Measurements from ENCODE around the gene CYP26C1. TPM values are rescaled to one million over a fixed set of nuclear protein-coding genes. Genes with fewer than 3 reads are reported as not detected.
A peak's percentile ranks its signal among the peaks of the same experiment; 100 is the strongest.

CYP26C1 gene
- total RNA-seq, 4 donors from 2014 or later, result under 0.01 to 0.39 (median under 0.01) TPM; not detected in 1

DNA sequence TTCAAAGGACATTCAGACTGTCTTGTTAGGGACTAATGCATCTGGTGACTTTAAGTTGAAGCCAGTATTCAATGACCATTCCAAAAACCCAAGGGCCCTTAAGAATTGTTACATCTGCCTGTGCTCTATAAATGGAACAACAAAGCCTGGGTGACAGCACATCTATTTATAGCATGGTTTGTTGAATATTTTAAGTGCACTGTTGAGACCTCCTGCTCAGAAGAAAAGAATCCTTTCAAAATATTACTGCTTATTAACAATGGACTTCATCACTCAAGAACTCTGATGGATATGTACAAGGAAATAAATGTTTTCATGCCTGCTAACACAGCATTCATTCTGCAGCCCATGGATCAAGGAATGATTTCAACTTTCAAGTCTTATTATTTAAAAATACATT, 33.1 kb upstream of the CYP26C1 start:
- DNase-seq (ENCODE audit: extremely low spot score), result no peak
- peaks cover 0 to 19% (median 11%) of the 10 kb centered on the region in 4 donors for H3K4me1 ChIP-seq
- intact Hi-C loops (cut with DNase I), result no loop called here
- H3K27ac ChIP-seq (replicated peaks in 1 of 4), result no peak overlapping the region
- no peaks in the 10 kb centered on the region for H3K27me3 ChIP-seq
- no peak overlapping the region for H3K4me3 ChIP-seq
- peaks cover 0 to 8% (median 3%) of the 10 kb centered on the region in 4 donors for H3K9me3 ChIP-seq
- TF ChIP-seq POLR2A (IDR thresholded peaks at IDR 0.05; ENCODE audit: low read depth), result no peak
- no peak for TF ChIP-seq POLR2AphosphoS5 (IDR thresholded peaks at IDR 0.05)
- peaks cover 0 to 30% (median 7%) of the 10 kb centered on the region in 4 donors for H3K36me3 ChIP-seq

GRCh38 chr10:93028883-93029282, 31.7 kb upstream of the CYP26C1 start:
- WGBS, result 95% methylated on average over 2 of the region's 2 CpGs
- Histone ChIP-seq H3K27ac (replicated peaks in 1 of 4) (no peak overlapping the region), H3K4me1 (peaks cover 0 to 26% (median 11%) of the 10 kb centered on the region in 4 donors), H3K4me3 (no peak overlapping the region), H3K9me3 (peaks cover 0 to 8% (median 3%) of the 10 kb centered on the region in 4 donors), H3K27me3 (no peaks in the 10 kb centered on the region), H3K36me3 (peaks cover 0 to 30% (median 7%) of the 10 kb centered on the region in 4 donors)
- no peak for TF ChIP-seq POLR2A (IDR thresholded peaks at IDR 0.05; ENCODE audit: low read depth)
- TF ChIP-seq CTCF (IDR thresholded peaks at IDR 0.05), result no peak
- TF ChIP-seq POLR2AphosphoS5 (IDR thresholded peaks at IDR 0.05), result no peak
- no peak for TF ChIP-seq EP300 (IDR thresholded peaks at IDR 0.05)
- intact Hi-C loops (cut with DNase I), result no loop called here
- DNase-seq (ENCODE audit: extremely low spot score), result no peak

DNA sequence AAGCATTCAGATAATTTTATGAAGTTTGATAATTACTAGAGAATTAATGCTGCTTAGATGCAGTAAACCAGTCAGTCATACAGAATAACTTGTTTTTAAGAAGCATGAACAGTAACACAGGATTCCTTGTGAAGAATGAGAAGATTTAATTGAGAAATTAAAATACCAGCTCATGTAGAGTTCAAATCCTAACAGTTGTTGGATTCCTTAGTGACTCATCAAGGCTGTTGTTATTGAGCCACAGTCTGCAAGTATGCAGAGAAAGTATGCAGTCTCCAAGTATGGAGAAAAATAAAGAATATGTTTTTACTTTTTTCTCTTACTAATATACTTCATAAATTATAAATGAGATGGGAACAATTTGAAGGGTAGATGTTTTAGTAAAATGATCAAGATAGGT, 30.2 kb upstream of the CYP26C1 start:
- H3K4me1 ChIP-seq, result peaks cover 0 to 36% (median 16%) of the 10 kb centered on the region in 4 donors
- H3K4me3 ChIP-seq, result no peak overlapping the region
- intact Hi-C loops (cut with DNase I), result no loop called here
- no peak for DNase-seq (ENCODE audit: extremely low spot score)
- peaks cover 0 to 8% (median 3%) of the 10 kb centered on the region in 4 donors for H3K9me3 ChIP-seq
- H3K36me3 ChIP-seq, result peaks cover 0 to 19% (median 5%) of the 10 kb centered on the region in 4 donors
- TF ChIP-seq CTCF (IDR thresholded peaks at IDR 0.05), result no peak
- TF ChIP-seq POLR2AphosphoS5 (IDR thresholded peaks at IDR 0.05), result no peak
- TF ChIP-seq EP300 (IDR thresholded peaks at IDR 0.05), result no peak
- no peak for TF ChIP-seq POLR2A (IDR thresholded peaks at IDR 0.05; ENCODE audit: low read depth)
- H3K27me3 ChIP-seq, result no peaks in the 10 kb centered on the region
- peak overlapping the region in 2 of 4 donors; percentile 33 to 50 for H3K27ac ChIP-seq (replicated peaks in 1 of 4)

DNA sequence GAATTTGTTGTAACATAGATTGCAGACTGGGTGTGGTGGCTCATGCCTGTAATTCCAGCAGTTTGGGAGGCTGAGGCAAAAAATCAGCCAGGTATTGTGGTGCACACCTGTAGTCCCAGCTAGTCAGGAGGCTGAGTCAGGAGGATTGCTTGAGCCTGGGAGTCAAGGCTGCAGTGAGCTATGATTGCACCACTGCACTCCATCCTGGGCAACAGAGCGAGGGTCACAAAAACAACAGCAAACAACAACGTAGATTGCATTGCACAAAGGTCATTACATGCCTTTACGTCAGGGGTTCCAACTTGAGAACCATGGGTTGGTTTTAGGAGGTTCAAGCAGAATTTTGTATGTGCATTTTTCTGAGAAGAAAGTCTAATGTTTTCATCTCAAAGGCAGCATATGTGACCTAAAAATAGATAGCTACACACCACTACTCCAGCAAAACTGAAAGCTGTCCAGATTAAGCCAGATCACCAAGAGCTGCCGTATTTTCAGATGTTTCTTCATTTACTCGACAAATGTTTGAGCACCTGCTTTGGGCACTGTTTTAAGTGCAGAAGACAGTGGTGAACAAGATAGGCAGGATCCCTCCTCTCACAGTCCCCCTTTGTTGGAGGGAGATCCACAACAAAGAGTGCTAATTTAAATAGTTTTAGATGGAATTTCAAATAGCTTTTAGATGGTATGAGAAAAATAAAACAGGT, 28.3 kb upstream of the CYP26C1 start:
- H3K4me1 ChIP-seq, result peaks cover 0 to 36% (median 16%) of the 10 kb centered on the region in 4 donors
- peaks cover 0 to 8% (median 2%) of the 10 kb centered on the region in 4 donors for H3K36me3 ChIP-seq
- WGBS, result 86% methylated on average over 5 of the region's 5 CpGs
- TF ChIP-seq POLR2A (IDR thresholded peaks at IDR 0.05; ENCODE audit: low read depth) (no peak), CTCF (IDR thresholded peaks at IDR 0.05) (no peak), EP300 (IDR thresholded peaks at IDR 0.05) (no peak), POLR2AphosphoS5 (IDR thresholded peaks at IDR 0.05) (no peak)
- no peak for DNase-seq (ENCODE audit: extremely low spot score)
- intact Hi-C loops (cut with DNase I), result no loop called here
- H3K27ac ChIP-seq (replicated peaks in 1 of 4), result no peak overlapping the region
- H3K4me3 ChIP-seq, result no peak overlapping the region
- no peaks in the 10 kb centered on the region for H3K27me3 ChIP-seq
- peaks cover 0 to 6% (median 1%) of the 10 kb centered on the region in 4 donors for H3K9me3 ChIP-seq

GRCh38 chr10:93032809-93033137, 27.8 kb upstream of the CYP26C1 start:
- Histone ChIP-seq H3K4me3 (no peak overlapping the region), H3K4me1 (peaks cover 0 to 36% (median 16%) of the 10 kb centered on the region in 4 donors), H3K27ac (replicated peaks in 1 of 4) (no peak overlapping the region), H3K9me3 (peaks cover 0 to 1% (median 0%) of the 10 kb centered on the region in 4 donors), H3K36me3 (peaks cover 0 to 2% (median 0%) of the 10 kb centered on the region in 4 donors), H3K27me3 (no peaks in the 10 kb centered on the region)
- intact Hi-C loops (cut with DNase I), result no loop called here
- no peak for DNase-seq (ENCODE audit: extremely low spot score)
- WGBS, result 94% methylated on average over 1 of the region's 1 CpG
- TF ChIP-seq EP300 (IDR thresholded peaks at IDR 0.05) (no peak), POLR2A (IDR thresholded peaks at IDR 0.05; ENCODE audit: low read depth) (no peak), POLR2AphosphoS5 (IDR thresholded peaks at IDR 0.05) (no peak), CTCF (IDR thresholded peaks at IDR 0.05) (no peak)
